Body of pancreas (tissue), 4 donors: ENCODE results near the gene RBM44.

Experiments
- POLR2A ChIP-seq, 3 donors: fragments of 450-650 bp; IDR thresholded peaks; one replicate each; pipeline ENCODE4 v1.6.1; 2016; ENCODE audit warnings: antibody characterized with exemption in 3 of 3, mild to moderate bottlenecking in 2 of 3
- TF ChIP-seq, protein P1 (sequence below), 7 experiments: fragments of 450-650 bp in 4 of 7; fragments of 200-600 bp in 3 of 7; sonication (generic) in 3 of 7; IDR thresholded peaks; one replicate each; pipeline ENCODE4 v1.5.1; 2016 to 2019; ENCODE audit warnings: antibody characterized with exemption in 7 of 7

DNA sequence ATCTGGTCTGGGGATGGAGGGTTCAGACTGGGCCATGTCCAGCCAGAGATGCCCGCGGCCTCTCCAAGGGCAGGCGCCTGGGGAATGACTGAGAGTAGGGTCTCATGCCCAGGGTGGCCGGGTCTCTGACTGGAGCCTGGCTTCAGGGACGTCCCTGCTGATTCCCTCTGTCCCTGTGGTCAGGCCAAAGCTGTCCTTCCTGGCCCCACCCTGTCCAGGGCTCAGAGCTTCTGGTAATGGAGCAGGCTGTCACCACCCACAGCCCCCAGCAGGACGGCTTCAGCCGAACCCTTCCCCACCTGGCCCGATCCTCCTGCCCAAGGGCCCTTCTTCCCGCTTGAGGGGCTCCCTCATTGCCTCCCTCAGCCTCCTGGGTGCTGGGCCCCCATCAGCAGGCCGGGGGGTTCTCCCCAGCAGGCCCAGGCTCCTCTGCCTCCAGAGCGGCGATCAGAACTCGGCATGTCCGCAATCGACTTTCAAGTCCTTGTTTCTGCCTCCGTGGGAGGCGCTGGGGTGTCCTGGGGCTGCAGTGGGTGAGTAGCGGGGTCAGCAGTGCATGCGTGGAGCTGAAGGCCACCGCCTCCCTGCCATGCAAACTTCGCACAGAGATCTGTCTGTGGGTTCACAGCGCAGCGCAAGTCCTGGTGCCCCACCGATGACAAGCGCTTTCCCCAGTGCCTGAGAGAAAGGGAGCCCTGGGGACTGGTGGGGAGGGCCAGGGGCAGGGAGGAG is 79.2 kb downstream of the RBM44 start:
- TF ChIP-seq, protein P1, sequence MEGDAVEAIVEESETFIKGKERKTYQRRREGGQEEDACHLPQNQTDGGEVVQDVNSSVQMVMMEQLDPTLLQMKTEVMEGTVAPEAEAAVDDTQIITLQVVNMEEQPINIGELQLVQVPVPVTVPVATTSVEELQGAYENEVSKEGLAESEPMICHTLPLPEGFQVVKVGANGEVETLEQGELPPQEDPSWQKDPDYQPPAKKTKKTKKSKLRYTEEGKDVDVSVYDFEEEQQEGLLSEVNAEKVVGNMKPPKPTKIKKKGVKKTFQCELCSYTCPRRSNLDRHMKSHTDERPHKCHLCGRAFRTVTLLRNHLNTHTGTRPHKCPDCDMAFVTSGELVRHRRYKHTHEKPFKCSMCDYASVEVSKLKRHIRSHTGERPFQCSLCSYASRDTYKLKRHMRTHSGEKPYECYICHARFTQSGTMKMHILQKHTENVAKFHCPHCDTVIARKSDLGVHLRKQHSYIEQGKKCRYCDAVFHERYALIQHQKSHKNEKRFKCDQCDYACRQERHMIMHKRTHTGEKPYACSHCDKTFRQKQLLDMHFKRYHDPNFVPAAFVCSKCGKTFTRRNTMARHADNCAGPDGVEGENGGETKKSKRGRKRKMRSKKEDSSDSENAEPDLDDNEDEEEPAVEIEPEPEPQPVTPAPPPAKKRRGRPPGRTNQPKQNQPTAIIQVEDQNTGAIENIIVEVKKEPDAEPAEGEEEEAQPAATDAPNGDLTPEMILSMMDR (IDR thresholded peaks at IDR 0.05) = no peak
- no peak for TF ChIP-seq POLR2A (IDR thresholded peaks at IDR 0.05)
